NB4 (cell line): ENCODE measurements around the gene HYI.

Experiments
- CTCF ChIP-seq: IDR thresholded peaks from one replicate; pipeline ENCODE4 v1.5.1; 2012; ENCODE audit warnings: low read depth, low read length
- MAX ChIP-seq: IDR thresholded peaks from 2 replicates; pipeline ENCODE4 v1.6.1; 2011; ENCODE audit warnings: low read depth, low read length
- MYC ChIP-seq: IDR thresholded peaks from 2 replicates; pipeline ENCODE4 v1.6.1; 2011; ENCODE audit warnings: low read depth, low read length
- POLR2A ChIP-seq: IDR thresholded peaks from 2 replicates; pipeline ENCODE4 v1.6.1; 2011; ENCODE audit warnings: mild to moderate bottlenecking; ENCODE audit not compliant: insufficient read length; ENCODE audit errors: extremely low read depth

- TF ChIP-seq MAX = no peak
- TF ChIP-seq CTCF = no peak
- TF ChIP-seq POLR2A = no peak
- no peak for TF ChIP-seq MYC
Observed at GRCh38 chr1:43446388-43446740, 7.4 kb downstream of the HYI start.
